IPS-11a (cell line): ENCODE data around the gene B9D1.

Experiments used
- H3K4me3 ChIP-seq: one replicate; pipeline ENCODE4 v1.5.1; 2013; ENCODE audit warnings: low read depth, low read length, control low read depth

B9D1 gene

DNA sequence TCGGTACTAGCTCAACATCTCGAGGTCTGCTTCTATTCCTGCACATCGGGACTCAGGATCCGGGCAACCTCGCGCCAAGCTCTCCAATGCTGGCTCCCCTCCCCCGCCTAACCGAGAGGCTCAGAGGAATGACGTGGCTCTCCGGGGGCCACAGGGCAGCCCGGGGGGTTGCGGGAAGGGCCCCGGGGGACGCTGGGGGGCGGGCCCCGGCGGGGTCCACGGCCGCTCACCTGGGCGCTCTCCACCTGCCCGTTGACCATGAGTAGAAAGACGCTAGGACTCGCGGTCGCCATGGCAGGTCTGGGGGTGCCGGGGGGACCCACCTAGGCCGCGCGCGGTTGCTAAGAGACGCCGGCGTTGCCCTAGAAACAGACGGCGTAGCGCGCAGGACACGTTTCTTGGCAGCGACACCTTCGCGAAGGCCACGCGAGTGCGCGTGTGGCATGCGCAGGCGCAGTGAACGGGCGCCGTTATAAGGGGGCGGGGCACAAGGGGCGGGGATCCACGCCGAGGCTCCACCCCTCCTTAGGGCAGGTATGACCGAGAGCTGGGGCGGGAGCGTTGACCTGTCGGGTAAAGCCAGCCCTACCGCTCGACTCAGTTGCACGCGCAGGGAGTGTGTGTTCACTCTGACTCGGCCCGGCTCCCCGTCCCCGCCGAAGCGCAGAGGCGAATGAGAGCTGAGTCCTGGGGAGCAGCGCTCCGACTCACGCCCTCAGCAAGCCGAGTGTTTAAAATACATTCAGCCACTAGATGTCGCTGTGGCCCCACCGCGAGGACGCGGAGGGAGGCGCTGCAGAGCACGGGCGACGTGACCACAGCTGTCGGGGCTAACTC, at the start of gene B9D1:
B9D1 (minus strand) TSS at position 447 of the 837 bp plus-strand sequence; CDS start at position 293, 154 bp downstream.
- peak within 1 kb of the TSS; percentile 71 for H3K4me3 ChIP-seq

- H3K4me3 ChIP-seq, result no peak overlapping the region
These were observed 49.1 kb upstream of the B9D1 start for GRCh38 chr17:19411631-19412030.

- H3K4me3 ChIP-seq, result no peak within 1 kb of the TSS
These were observed 48.5 kb upstream of the B9D1 start, which contains the start of gene RNF112 for GRCh38 chr17:19410875-19411620. Gene RNF112 (plus strand): TSS chr17:19411232. CDS start chr17:19411409, 177 bp downstream.

DNA sequence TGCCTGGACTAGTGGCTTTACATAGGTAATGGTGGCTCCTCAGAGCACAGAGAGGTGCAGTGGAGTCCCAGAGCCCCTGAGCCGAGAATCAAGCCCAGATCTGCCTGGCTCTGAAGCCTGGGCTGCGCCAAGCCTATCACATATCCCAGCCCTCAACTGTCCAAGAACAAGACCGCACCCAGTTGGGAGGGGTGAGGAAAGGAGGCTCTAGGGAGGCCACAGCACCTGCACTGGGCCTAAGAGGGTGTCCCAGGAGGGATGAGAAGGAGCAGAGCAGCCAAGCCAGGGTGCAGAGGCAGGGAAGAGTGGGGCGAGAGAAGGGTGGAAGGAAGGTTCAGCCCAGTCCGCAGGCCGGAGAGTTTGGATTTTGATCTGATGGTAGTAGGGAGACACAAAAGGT, 47.6 kb upstream of the B9D1 start:
- no peak overlapping the region for H3K4me3 ChIP-seq

DNA sequence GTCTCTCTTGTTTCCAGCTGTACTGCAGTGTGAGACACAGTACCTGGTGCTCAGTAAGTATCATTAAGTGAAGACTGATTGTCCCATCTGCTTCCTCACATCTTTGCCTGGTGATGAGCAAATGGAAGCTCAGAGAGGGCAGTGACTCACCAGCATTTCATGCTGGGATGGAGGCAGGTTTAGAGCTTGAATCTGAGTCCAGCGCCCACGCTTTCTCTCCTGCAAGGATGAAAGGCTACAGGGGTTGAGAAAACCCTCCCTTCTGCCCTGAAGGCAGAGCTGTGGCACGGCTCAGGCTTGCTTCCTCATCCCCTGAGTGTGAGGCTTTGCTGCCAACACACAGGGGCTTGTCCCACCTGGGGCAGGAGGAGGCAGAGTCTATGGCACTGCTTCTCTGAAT, 47.0 kb upstream of the B9D1 start:
- no peak overlapping the region for H3K4me3 ChIP-seq

DNA sequence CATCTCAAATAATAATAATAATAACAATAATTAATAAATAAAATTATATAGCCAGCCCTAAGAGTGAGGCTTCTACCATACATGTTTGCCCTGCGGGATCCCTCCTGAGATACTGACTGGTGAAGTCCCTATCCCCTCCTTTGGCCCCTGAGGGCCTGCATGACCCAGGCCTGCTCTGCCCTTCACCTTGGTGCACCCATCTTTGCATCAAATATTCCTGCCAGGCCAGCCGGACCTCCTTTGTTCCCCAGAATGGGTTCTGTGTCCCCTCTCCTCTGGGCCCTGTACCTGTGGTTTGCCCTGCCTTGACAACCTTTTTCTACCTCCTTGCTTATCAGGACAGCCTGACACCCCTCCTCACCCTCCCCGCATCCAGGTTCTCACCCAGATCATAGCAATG, 46.5 kb upstream of the B9D1 start:
- H3K4me3 ChIP-seq, result no peak overlapping the region

DNA sequence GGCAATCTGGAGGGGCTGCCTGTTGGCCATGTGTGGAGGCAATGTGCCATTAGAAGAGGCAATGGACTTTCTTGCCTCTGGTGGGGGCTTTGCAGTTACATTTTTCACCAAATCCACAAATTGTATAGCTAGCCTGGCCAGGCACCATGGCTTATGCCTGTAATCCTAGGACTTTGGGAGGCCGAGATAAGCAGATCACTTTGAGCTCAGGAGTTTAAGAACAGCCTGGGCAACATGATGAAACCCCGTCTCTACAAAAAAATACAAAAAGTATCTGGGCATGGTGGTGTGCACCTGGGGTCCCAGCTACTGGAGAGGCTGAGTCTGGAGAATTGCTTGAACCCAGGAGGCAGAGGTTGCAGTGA, 45.8 kb upstream of the B9D1 start:
- H3K4me3 ChIP-seq, result no peak overlapping the region

DNA sequence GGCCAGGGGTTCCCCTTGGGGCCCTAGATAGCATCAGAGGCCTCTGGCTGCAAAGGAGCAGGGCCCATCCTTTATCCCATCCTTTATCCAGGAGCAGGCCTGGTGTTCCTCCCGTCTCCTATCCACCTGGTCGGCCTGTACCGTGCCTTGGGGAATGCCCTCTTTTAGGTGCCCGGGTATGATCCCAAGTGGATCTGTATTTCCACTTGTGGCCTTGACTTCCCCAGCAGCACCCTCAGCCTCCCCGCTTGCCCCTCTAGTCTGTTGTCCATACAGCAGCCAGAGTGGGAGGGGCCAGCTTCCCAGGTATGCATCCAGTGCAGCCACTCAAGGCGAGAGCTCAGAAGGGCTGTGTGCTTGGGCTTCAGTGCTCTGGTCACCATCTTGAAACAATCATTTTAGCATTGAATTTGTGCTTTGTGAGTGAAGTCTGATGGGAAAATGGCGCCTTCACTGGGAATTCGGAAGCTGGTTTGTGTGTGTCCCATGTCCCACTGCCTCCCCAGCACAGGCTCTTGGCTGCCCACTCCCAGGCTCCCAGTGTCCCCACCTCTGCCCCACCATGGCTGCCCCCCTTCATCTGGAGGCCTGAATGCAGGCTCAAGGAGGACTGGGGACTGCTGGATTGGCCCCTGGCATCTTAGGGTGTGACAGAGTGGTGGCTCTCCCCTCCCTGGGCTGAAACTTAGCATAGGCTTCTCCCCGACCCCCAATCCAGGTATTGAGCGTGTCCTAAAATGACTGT, 45.2 kb upstream of the B9D1 start:
- H3K4me3 ChIP-seq, result no peak overlapping the region

- H3K4me3 ChIP-seq, result no peak overlapping the region
These were observed 42.6 kb upstream of the B9D1 start for GRCh38 chr17:19405114-19405513.

- H3K4me3 ChIP-seq, result no peak overlapping the region
These were observed 41.7 kb upstream of the B9D1 start for GRCh38 chr17:19404264-19404663.

GRCh38 chr17:19403021-19403420, 40.5 kb upstream of the B9D1 start:
- H3K4me3 ChIP-seq, result no peak overlapping the region

DNA sequence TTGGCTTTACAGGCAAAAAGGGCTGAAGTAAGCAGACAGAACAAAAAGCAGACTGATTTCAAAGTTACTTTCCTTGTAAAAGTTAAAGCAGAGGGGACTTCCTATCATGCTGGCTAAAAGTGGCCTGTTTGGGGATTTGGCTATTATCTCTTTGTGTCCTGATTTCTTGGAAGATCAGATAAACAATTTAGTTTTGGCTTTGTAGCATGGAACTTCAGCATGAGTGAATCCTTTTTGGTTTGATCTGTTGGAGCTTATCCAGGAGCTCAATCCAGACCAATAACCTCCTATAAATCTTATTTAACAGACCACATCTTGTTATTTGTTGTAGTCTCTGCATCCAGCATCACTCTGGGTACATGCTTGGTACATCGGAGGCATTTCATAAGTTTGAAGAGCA, 39.6 kb upstream of the B9D1 start:
- no peak overlapping the region for H3K4me3 ChIP-seq

GRCh38 chr17:19401321-19402010, 38.9 kb upstream of the B9D1 start:
- no peak overlapping the region for H3K4me3 ChIP-seq

DNA sequence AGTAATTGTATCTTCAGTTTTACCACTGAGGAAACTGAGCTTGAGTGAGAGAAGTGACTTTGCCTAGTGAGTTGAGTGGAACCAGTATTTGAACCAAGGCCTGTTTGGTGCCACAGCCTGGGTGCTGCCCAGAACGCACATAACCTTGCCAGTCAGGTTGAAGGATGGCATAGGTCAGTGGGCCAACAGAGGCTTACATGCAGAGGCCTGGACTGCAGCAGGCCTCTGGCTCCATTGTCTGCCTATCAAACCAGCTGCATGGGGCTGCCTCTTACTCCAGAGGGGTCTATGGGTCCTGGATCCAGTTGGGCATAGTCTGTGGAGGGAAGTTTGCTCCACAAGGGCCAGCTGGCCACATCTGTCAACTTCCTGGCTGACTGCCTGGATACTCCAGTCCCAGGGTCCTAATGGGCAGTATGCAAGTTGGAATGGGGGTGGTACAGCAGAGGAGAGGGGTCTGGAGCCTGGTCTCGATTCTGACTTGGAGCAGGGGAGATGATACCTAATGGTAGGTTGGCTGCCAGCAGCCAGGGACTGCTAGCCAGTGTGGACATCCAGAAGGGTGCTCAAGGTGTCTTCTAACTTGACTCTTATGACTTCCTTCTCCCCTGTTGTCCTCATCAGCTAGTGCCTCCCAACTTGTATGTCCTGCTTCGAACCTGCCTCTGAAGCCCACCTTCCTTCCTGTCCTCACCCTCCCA, 37.4 kb upstream of the B9D1 start:
- H3K4me3 ChIP-seq, result no peak overlapping the region

GRCh38 chr17:19398301-19399181, 36.0 kb upstream of the B9D1 start:
- H3K4me3 ChIP-seq, result no peak overlapping the region

- no peak overlapping the region for H3K4me3 ChIP-seq
These were observed 35.1 kb upstream of the B9D1 start for GRCh38 chr17:19397556-19398041.

- no peak overlapping the region for H3K4me3 ChIP-seq
These were observed 29.8 kb upstream of the B9D1 start for GRCh38 chr17:19392303-19392702.

DNA sequence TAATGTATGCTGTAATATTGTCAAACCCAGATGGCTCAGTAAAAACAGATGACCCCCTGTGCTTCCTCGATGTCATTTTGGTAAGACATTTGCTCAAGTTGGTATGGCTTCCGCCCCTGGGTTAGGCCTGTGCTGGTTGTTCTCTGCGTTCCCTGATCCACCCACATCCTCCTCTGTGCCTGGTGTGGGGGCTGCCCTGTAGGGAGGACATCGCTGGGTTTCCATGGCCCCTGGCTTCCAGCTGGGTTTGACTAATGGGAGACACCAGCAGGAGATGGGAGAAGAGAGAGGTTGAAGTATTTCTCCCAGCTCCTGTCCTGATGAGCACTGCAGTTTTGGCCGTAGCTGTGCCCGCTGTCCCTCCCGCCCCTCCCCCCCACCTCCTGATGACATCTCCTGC, 28.9 kb upstream of the B9D1 start:
- no peak overlapping the region for H3K4me3 ChIP-seq

GRCh38 chr17:19390951-19391350, 28.4 kb upstream of the B9D1 start:
- H3K4me3 ChIP-seq, result no peak overlapping the region
